ENCODE results near the gene NFYC.
"Not testable (repeated sequence)": the region's sequence is repeated elsewhere in the genome, so short reads cannot be mapped to it uniquely, and the experiment has no call there.

The NFYC gene

DNA sequence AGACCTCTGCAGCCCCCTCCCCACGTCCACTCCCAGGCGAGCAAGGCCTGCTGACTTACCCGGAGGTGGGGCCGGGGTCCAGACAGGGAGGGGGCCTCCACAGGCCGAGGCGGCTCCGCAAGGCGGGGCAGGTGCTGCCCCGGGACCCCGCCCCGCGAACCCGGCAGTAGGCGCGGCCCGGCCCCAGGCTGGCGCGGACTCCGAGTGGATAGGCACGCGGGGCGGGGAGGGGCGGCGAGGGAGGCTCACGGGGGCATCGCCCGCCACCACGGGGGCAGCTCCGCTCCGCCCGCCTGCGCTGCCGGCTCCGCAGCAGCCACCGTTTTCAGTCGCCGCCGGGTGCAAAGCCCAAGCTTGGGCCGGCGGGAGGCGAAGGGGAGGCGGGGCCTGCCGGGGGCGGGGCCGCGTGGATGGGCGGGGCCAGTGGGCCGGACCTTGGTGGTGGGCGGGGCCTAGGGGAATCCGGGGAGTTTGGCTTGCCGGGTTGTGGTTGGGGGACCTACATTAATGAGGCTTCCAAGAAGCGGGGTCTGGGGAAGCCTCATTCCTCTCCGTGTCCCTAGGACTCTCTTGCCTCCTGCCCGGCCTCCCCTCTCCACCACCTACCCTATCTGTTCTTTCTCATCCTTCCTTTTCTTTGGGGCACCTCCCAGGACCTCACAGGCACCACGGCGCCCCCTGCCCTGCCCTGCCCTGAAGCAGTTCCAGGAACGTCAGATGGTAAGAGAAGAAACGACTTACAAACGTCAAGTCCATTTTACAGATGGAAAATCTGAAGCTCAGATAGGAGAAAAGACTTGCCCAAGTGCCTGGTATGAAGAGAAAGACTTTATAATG, 26.0 kb upstream of the NFYC start, which contains the start of gene RIMS3:
Gene RIMS3 (minus strand): TSS at position 348 of the 837 bp plus-strand sequence. CDS start 23,757 bp downstream, outside the sequence.
- peak; percentile 69 for DNase-seq

DNA sequence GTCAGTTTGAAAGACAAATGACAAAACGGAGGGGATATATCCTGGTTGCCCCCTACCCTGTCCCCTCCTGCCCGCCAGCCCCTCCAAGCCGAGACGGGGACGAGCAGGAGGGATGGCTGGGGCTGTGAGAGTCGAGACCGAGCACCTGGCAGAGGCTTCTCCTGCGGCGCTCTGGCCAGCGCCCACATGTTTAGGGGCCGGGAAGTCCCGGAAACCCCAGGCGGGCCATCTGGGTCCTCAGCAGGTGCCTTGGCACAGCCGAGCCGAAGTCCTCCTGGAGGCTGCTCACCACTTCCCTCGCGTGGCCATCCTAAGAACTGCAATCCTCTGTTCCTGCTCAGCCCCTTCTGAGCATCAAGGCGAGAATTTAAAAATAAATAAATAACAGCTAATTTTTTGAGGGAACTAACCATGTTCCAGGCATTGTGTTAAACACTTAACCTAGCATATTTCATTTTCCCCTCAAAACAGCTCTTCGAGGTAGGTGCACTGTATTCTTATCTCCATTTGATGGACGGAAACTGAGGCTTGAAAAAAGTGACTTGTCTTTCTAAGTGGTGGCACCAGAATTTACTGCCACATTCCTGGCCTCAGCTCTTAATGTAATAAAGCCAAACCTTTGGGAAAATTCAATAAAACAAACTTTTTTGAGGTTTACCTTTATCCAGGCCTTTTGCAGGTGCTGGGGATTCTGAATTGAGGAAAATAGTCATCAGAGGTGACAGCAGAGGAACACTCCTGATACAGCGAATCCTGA, 22.6 kb upstream of the NFYC start:
- peak; percentile 63 for DNase-seq

- no peak for DNase-seq
These were observed 18.1 kb upstream of the NFYC start for GRCh38 chr1:40673452-40673851.

- no peak for DNase-seq
These were observed 15.0 kb upstream of the NFYC start for GRCh38 chr1:40676501-40676900.

GRCh38 chr1:40679165-40679953, 12.1 kb upstream of the NFYC start:
- no peak for DNase-seq

GRCh38 chr1:40684669-40685068, 6.8 kb upstream of the NFYC start:
- DNase-seq = no peak

DNA sequence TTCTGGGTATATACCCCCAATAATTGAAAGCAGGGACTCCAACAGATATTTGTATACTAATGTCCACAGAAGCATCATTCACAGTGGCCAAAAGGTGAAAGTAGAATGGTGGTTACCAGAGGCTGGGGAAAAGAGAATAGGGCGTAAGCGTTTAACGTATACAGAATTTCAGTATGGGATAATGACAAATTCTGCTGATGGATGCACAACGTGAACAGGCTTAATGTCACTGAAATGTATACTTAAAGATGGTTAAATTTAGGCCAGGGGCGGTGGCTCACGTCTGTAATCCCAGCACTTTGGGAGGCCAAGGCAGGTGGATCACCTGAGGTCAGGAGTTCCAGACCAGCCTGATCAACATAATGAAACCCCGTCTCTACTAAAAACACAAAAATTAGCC, 4.4 kb upstream of the NFYC start:
- DNase-seq = no peak

DNA sequence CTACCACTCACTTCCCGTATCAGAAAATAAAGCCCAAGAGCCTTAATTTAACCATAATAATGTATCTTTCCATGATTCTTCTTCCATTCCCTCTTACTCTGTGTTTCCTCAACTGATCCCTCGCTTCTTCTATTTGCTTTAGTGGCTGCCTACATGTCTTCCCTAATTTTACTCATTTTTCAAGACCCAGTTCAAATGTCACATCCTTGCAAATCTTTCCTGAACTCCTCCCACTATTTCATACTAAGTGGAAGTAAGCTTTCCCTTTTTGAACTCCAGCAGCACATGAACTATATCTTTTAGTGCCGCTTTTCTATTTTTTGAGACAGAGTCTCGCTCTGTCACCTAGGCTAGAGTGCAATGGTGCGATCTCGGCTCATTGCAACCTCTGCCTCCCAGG, 3.8 kb upstream of the NFYC start:
- DNase-seq = no peak

DNA sequence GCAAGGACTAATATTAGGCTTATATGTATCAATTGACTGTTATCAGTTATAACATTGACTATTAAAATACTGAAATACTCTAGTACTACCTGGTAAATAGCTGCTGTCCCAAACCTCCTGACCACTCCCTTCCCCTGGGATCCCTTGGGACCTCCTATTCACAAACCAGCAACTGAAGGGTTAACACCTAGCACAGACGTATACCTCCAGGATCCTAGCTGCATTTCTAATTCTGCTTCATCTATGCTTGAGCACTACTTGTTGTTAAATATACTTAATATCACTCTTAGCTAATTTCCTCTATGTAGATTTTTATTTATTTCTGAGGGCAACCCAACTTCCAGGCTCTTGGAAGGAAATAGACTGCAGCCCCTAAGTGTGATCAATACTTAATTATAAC, 1.8 kb upstream of the NFYC start:
- no peak for DNase-seq

GRCh38 chr1:40690771-40691537, 550 bp upstream of the NFYC start:
- no peak for DNase-seq

GRCh38 chr1:40692429-40692895, 958 bp downstream of the NFYC start:
- no peak for DNase-seq

DNA sequence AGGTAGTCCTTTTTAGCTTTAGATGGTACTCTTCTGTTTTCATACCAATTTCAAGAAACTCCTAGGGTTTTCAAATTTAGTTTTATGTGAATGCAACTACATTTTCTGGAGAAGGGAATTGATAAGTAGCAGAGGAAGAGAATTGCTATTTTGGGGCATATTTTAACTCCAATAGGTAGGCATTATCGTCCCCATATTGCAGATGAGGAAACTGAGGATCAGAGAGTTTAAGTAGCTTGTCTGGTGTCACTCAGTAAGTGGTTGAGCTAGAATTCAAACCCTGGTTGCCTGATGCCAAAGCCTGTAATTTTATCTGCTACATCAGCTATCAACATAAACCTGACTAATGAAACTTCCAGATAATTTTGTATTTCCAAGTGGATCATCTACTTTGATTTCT, 1.9 kb downstream of the NFYC start:
- DNase-seq = no peak

DNA sequence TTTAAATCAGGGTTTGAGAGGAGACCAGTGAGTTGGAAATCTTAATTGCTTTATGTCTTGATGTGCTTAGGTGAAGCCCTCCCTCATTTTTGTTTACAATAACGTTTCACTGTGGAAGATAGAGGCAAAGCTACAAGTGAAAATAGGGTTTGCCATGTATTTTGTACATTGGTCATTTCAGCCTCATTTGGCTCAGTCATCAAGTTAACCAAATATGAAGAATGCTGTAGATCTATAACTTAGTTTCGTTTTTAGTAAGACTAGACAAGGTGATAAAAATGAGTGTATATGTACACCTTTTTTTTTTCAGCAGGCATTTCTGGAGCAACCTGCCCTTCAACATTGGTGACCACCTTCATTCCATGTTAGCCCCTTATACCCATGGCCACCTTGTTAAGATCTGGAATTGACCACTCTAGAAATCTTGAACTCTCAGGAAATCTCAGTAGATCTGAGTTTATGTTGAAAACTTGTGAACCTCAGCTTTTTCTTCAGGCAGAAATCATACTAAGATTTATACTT, 2.9 kb downstream of the NFYC start:
- no peak for DNase-seq

GRCh38 chr1:40696294-40696693, 4.8 kb downstream of the NFYC start:
- DNase-seq = no peak

GRCh38 chr1:40697436-40697835, 5.9 kb downstream of the NFYC start:
- no peak for DNase-seq

GRCh38 chr1:40699787-40700186, 8.3 kb downstream of the NFYC start:
- DNase-seq = no peak

- no peak for DNase-seq
These were observed 10.2 kb downstream of the NFYC start for GRCh38 chr1:40701684-40702083.

DNA sequence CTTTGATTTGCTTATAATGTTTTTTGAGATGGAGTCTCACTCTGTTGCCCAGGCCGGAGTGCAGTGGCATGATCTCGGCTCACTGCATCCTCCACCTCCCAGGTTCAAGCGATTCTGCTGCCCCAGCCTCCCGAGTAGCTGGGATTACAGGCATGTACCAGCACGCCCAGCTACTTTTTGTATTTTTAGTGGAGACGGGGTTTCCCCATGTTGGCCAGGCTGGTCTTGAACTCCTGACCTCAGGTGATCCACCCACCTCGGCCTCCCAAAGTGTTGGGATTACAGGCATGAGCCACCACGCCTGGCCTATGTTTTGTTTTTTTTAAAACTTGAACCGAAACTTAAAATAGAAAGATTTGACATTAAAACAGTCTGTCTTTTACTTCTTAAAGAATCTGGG, 11.3 kb downstream of the NFYC start:
- DNase-seq = not testable (repeated sequence)

GRCh38 chr1:40703316-40703715, 11.8 kb downstream of the NFYC start:
- DNase-seq = no peak

- no peak for DNase-seq
These were observed 13.6 kb downstream of the NFYC start for GRCh38 chr1:40704817-40705733.

DNA sequence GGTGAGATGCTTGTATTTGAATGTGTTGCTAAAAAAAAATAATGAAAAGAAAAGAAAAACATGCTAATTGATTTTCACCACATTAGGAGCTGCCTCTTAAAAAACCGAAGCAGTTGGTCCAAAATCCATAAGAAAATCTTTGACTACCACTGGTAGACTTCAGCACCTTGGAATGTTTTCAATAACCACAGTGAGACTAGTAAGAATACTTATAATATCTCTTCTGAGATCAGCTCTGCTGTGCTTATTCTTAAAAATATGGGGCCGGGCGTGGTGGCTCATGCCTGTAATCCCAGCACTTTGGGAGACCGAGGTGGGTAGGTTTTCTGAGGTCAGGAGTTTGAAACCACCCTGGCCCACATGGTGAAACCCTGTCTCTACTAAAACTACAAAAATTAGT, 15.1 kb downstream of the NFYC start:
- DNase-seq = no peak
